Lung (tissue), 12 donors: ENCODE results near the gene CST7. TPM values are rescaled to one million over a fixed set of nuclear protein-coding genes. Genes with fewer than 3 reads are reported as not detected.

Source experiments
- ATAC-seq: fragments of 200-7000 bp; cut with Tn5 transposase; one replicate; pipeline ENCODE4 v1.9.1; 2020; ENCODE audit warnings: moderate number of reproducible peaks; ENCODE audit not compliant: insufficient read depth, low FRiP score
- DNase-seq, 3 donors: peaks; one replicate each; pipeline ENCODE4 v3.0.0-alpha.2; 2013 to 2017
- H3K27ac ChIP-seq, 2 donors: one replicate each; pipeline ENCODE4 v1.5.1; 2013; ENCODE audit warnings: mild to moderate bottlenecking in 2 of 2, moderate library complexity in 2 of 2, control low read depth in 1 of 2, inconsistent platforms in 1 of 2, low read depth in 1 of 2, low read length in 1 of 2
- H3K27me3 ChIP-seq, 3 donors: one replicate each; pipeline ENCODE4 v1.5.1; 2013; ENCODE audit warnings: low read length in 2 of 3; ENCODE audit not compliant: control insufficient read depth in 3 of 3, insufficient read depth in 3 of 3
- H3K36me3 ChIP-seq, 4 donors: one replicate each; pipeline ENCODE4 v1.5.1; 2013; ENCODE audit warnings: low read length in 4 of 4, mild to moderate bottlenecking in 1 of 4, moderate library complexity in 1 of 4; ENCODE audit not compliant: control insufficient read depth in 4 of 4, insufficient read depth in 4 of 4
- H3K4me1 ChIP-seq, 5 donors: one replicate each; pipeline ENCODE4 v1.5.1; 2013; ENCODE audit warnings: low read length in 5 of 5, mild to moderate bottlenecking in 2 of 5, moderate library complexity in 1 of 5; ENCODE audit not compliant: control insufficient read depth in 5 of 5, insufficient read depth in 5 of 5
- H3K4me3 ChIP-seq: one replicate; pipeline ENCODE4 v1.5.1; 2013; ENCODE audit warnings: mild to moderate bottlenecking, control low read depth, moderate library complexity
- H3K9ac ChIP-seq, 2 donors: one replicate each; pipeline ENCODE4 v1.5.1; 2013; ENCODE audit warnings: low read length in 2 of 2, control low read depth in 1 of 2; ENCODE audit not compliant: insufficient read depth in 1 of 2
- H3K9me3 ChIP-seq, 4 donors: one replicate each; pipeline ENCODE4 v1.5.1; 2013; ENCODE audit warnings: low read length in 3 of 4, mild to moderate bottlenecking in 1 of 4, moderate library complexity in 1 of 4; ENCODE audit not compliant: control insufficient read depth in 4 of 4, insufficient read depth in 3 of 4
- CTCF ChIP-seq: IDR thresholded peaks from 2 replicates; pipeline ENCODE4 v1.5.1; 2012; ENCODE audit warnings: mild to moderate bottlenecking; ENCODE audit errors: control extremely low read depth, extremely low read depth
- WGBS, 2 donors: extraction: QIAGEN DNeasy Blood & Tissue Kit; methylation state at CpG; one replicate each; pipeline ENCODE4 v1.1.7; 2013; 5-methylcytosine and 5-hydroxymethylcytosine counted together
- polyA plus RNA-seq, 2 donors: library from polyadenylated mRNA; stranded (reverse); fragments of 200-250 nt; gene quantifications; one replicate each; pipeline ENCODE4 v1.2.1, GENCODE V29; 2013
- total RNA-seq, 2 donors: library from RNA; depleted of rRNA in 1 of 2; stranded (reverse); fragments of >200 nt in 1 of 2; gene quantifications; one replicate each; pipeline ENCODE4 v1.2.1, GENCODE V29; 2014 to 2021
- donor health status: control.
- donor health status: control.
- donor health status: Bipolar disorder and iron deficiency.
- donor health status: healthy.
- donor health status: DM: yes; HTN: yes; CAD: no.

The CST7 gene
- total and polyA plus RNA-seq, 4 donors: 4.7 to 119 (median 8.4) TPM

GRCh38 chr20:24981790-24982189 is 32.7 kb downstream of the CST7 start:
- DNase-seq (no peak), ATAC-seq (peak; percentile 16)
- no peak for TF ChIP-seq CTCF
- peak overlapping the region in 1 of 2 donors; percentile 17 for H3K27ac ChIP-seq
- H3K9ac ChIP-seq: no peak overlapping the region
- no peak overlapping the region for H3K4me3 ChIP-seq
- peaks cover 0 to 4% (median 0%) of the 10 kb centered on the region in 5 donors for H3K4me1 ChIP-seq
- H3K9me3 ChIP-seq: peaks cover 0 to 2% (median under 1%) of the 10 kb centered on the region in 4 donors
- H3K27me3 ChIP-seq: no peaks in the 10 kb centered on the region
- 26 to 73% methylated on average over 3 of the region's 3 CpGs for WGBS, 2 donors
- H3K36me3 ChIP-seq: peaks cover 3 to 24% (median 14%) of the 10 kb centered on the region in 4 donors

DNA sequence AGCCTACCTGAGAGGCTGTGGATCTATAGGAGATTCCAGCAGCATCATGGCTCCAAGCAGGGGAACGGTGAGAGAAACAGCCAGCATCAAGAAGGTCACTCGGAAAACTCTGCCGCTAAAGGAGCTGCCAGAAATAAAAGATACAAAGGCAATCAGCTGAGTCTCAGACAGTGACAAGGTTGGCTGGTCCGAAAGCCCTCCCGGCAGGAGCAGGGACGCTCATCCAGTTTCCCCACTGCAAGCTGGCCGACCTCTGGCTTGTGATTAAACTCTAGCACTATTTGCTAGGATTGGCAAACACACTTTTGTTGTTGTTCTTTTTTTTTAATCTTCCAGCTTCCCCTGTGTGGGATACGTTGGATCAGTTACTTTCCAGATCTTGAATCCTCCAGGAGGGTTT is 34.8 kb downstream of the CST7 start:
- 84 to 88% methylated on average over 8 of the region's 8 CpGs for WGBS, 2 donors
- Histone ChIP-seq H3K27ac (no peak overlapping the region), H3K9me3 (no peaks in the 10 kb centered on the region), H3K27me3 (no peaks in the 10 kb centered on the region), H3K4me3 (no peak overlapping the region), H3K4me1 (peaks cover 0 to 5% (median 0%) of the 10 kb centered on the region in 5 donors), H3K9ac (no peak overlapping the region), H3K36me3 (peaks cover 3 to 15% (median 11%) of the 10 kb centered on the region in 4 donors)
- no peak for DNase-seq
- no peak for ATAC-seq
- TF ChIP-seq CTCF: no peak

DNA sequence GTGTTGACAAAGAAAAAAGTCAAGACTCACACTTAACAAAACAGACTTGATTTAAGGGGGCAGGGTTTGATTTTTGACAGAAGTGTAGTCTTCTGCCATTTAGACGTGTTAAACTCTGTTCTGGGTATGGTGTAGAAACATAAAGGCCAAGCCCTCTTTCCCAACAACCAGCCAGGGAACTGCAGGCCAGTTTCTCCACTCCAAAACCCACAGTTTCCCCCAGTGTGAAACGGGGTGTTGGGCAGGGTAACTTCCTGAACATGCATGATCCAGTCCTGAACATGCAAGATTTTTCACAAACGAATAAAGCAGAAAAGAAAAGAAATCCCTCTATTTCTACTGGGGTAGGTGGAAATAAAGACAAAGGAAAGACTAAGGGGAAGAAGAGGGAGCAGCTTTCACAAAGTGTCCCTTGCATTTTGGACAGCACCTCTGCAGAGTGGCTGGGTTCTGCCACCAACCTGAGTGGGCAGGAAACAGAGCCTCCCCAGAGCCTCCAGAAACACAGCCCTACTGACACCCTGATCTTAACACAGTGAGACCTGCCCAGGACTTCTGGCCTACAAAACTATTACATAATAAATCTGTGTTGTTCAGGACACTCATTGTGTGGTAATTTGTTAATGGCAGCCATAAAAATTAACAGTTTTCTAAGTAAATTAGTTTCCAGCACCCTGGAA is 36.0 kb downstream of the CST7 start:
- no peak overlapping the region for H3K4me3 ChIP-seq
- H3K4me1 ChIP-seq: peaks cover 0 to 5% (median 0%) of the 10 kb centered on the region in 5 donors
- H3K27ac ChIP-seq: peak overlapping the region in 1 of 2 donors; percentile 43
- H3K9ac ChIP-seq: no peak overlapping the region
- no peaks in the 10 kb centered on the region for H3K9me3 ChIP-seq
- TF ChIP-seq CTCF: no peak
- peaks cover 2 to 15% (median 10%) of the 10 kb centered on the region in 4 donors for H3K36me3 ChIP-seq
- ATAC-seq: no peak
- no peaks in the 10 kb centered on the region for H3K27me3 ChIP-seq
- no peak for DNase-seq
- 14 to 49% methylated on average over 3 of the region's 3 CpGs for WGBS, 2 donors

DNA sequence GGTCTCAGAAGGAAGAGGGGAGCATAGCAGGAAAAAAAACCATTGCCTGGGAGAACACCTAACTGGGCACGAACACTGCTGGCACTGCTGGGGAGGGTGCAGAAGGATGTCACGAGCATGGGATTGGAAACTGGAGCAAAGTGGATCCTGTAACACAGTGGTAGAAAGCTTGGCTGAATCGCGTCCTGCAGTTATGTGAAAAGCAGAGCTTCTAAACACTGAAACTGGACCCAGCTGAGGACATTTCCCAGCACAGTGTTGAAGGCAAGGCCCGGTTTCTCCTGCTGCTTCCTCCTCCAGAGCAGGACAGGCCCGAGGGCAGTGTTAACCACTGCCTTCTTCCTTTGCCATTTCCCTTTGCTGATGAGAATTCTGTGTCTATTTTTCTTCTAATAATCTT is 36.7 kb downstream of the CST7 start:
- Histone ChIP-seq H3K4me3 (no peak overlapping the region), H3K27ac (peak overlapping the region in 1 of 2 donors; percentile 34), H3K4me1 (peaks cover 0 to 5% (median 0%) of the 10 kb centered on the region in 5 donors), H3K9ac (no peak overlapping the region), H3K27me3 (no peaks in the 10 kb centered on the region), H3K9me3 (no peaks in the 10 kb centered on the region), H3K36me3 (peaks cover 0 to 13% (median 5%) of the 10 kb centered on the region in 4 donors)
- DNase-seq (peak in 1 of 3 donors; percentile 6), ATAC-seq (no peak)
- 54 to 58% methylated on average over 6 of the region's 6 CpGs for WGBS, 2 donors
- TF ChIP-seq CTCF: no peak
